Measurements from ENCODE around the gene CWC27. TPM values are rescaled to one million over a fixed set of nuclear protein-coding genes. Genes with fewer than 3 reads are reported as not detected.
A peak's percentile ranks its signal among the peaks of the same experiment; 100 is the strongest.

Gene CWC27
- total and polyA plus RNA-seq, 2 donors from 2014 or later, result 16.5 to 17.3 TPM

GRCh38 chr5:65014769-65015168 is 246.0 kb downstream of the CWC27 start:
- TF ChIP-seq CTCF (IDR thresholded peaks at IDR 0.05; ENCODE audit: borderline replicate concordance, extremely low read depth, insufficient read depth), result no peak
- intact Hi-C loops (cut with DNase I), result no loop called here
- peaks cover 0 to 6% (median 2%) of the 10 kb centered on the region in 3 donors for H3K4me1 ChIP-seq (ENCODE audit: control insufficient read depth in 2 of 3, insufficient read depth in 2 of 3, low read depth in 1 of 3, low read length in 3 of 3)
- H3K27ac ChIP-seq (ENCODE audit: low read depth in 2 of 2, low read length in 2 of 2), result no peak overlapping the region
- no peaks in the 10 kb centered on the region for H3K36me3 ChIP-seq (ENCODE audit: control insufficient read depth in 2 of 3, insufficient read depth in 3 of 3, low read length in 3 of 3)
- no peak overlapping the region for H3K9ac ChIP-seq (ENCODE audit: low read length in 3 of 3)
- no peaks in the 10 kb centered on the region for H3K27me3 ChIP-seq (ENCODE audit: control insufficient read depth, insufficient read depth, low read length)
- H3K9me3 ChIP-seq (ENCODE audit: control insufficient read depth in 2 of 3, insufficient read depth in 1 of 3, low read length in 3 of 3), result no peaks in the 10 kb centered on the region
- FAIRE-seq, result no peak
- peak in 2 of 5 donors; percentile 32 to 46 for DNase-seq
- H3K4me3 ChIP-seq (ENCODE audit: low read length in 3 of 3), result no peak overlapping the region

GRCh38 chr5:65015767-65016166 is 247.0 kb downstream of the CWC27 start:
- Histone ChIP-seq H3K27ac (ENCODE audit: low read depth in 2 of 2, low read length in 2 of 2) (no peak overlapping the region), H3K9me3 (ENCODE audit: control insufficient read depth in 2 of 3, insufficient read depth in 1 of 3, low read length in 3 of 3) (no peaks in the 10 kb centered on the region), H3K27me3 (ENCODE audit: control insufficient read depth, insufficient read depth, low read length) (no peaks in the 10 kb centered on the region), H3K36me3 (ENCODE audit: control insufficient read depth in 2 of 3, insufficient read depth in 3 of 3, low read length in 3 of 3) (no peaks in the 10 kb centered on the region), H3K4me1 (ENCODE audit: control insufficient read depth in 2 of 3, insufficient read depth in 2 of 3, low read depth in 1 of 3, low read length in 3 of 3) (peaks cover 0 to 6% (median 2%) of the 10 kb centered on the region in 3 donors), H3K9ac (ENCODE audit: low read length in 3 of 3) (no peak overlapping the region), H3K4me3 (ENCODE audit: low read length in 3 of 3) (peak overlapping the region in 1 of 3 donors; percentile 18)
- intact Hi-C loops (cut with DNase I), result no loop called here
- TF ChIP-seq CTCF (IDR thresholded peaks at IDR 0.05; ENCODE audit: borderline replicate concordance, extremely low read depth, insufficient read depth), result no peak
- FAIRE-seq, result no peak
- peak in 2 of 5 donors; percentile 49 to 66 for DNase-seq

- H3K4me1 ChIP-seq (ENCODE audit: control insufficient read depth in 2 of 3, insufficient read depth in 2 of 3, low read depth in 1 of 3, low read length in 3 of 3), result peaks cover 0 to 6% (median 2%) of the 10 kb centered on the region in 3 donors
- H3K9ac ChIP-seq (ENCODE audit: low read length in 3 of 3), result no peak overlapping the region
- no peak overlapping the region for H3K27ac ChIP-seq (ENCODE audit: low read depth in 2 of 2, low read length in 2 of 2)
- intact Hi-C loops (cut with DNase I), result no loop called here
- DNase-seq (no peak), FAIRE-seq (no peak)
- H3K4me3 ChIP-seq (ENCODE audit: low read length in 3 of 3), result no peak overlapping the region
- no peaks in the 10 kb centered on the region for H3K9me3 ChIP-seq (ENCODE audit: control insufficient read depth in 2 of 3, insufficient read depth in 1 of 3, low read length in 3 of 3)
- no peaks in the 10 kb centered on the region for H3K27me3 ChIP-seq (ENCODE audit: control insufficient read depth, insufficient read depth, low read length)
- H3K36me3 ChIP-seq (ENCODE audit: control insufficient read depth in 2 of 3, insufficient read depth in 3 of 3, low read length in 3 of 3), result no peaks in the 10 kb centered on the region
- no peak for TF ChIP-seq CTCF (IDR thresholded peaks at IDR 0.05; ENCODE audit: borderline replicate concordance, extremely low read depth, insufficient read depth)
These were observed 248.9 kb downstream of the CWC27 start for GRCh38 chr5:65017636-65018035.

- TF ChIP-seq CTCF (IDR thresholded peaks at IDR 0.05; ENCODE audit: borderline replicate concordance, extremely low read depth, insufficient read depth), result no peak
- intact Hi-C loops (cut with DNase I), result no loop called here
- H3K27me3 ChIP-seq (ENCODE audit: control insufficient read depth, insufficient read depth, low read length), result no peaks in the 10 kb centered on the region
- H3K27ac ChIP-seq (ENCODE audit: low read depth in 2 of 2, low read length in 2 of 2), result no peak overlapping the region
- no peak overlapping the region for H3K4me3 ChIP-seq (ENCODE audit: low read length in 3 of 3)
- no peaks in the 10 kb centered on the region for H3K36me3 ChIP-seq (ENCODE audit: control insufficient read depth in 2 of 3, insufficient read depth in 3 of 3, low read length in 3 of 3)
- H3K9me3 ChIP-seq (ENCODE audit: control insufficient read depth in 2 of 3, insufficient read depth in 1 of 3, low read length in 3 of 3), result no peaks in the 10 kb centered on the region
- no peak for DNase-seq
- no peak overlapping the region for H3K9ac ChIP-seq (ENCODE audit: low read length in 3 of 3)
- peaks cover 0 to 6% (median 2%) of the 10 kb centered on the region in 3 donors for H3K4me1 ChIP-seq (ENCODE audit: control insufficient read depth in 2 of 3, insufficient read depth in 2 of 3, low read depth in 1 of 3, low read length in 3 of 3)
- no peak for FAIRE-seq
These were observed 250.0 kb downstream of the CWC27 start for GRCh38 chr5:65018763-65019162.

All from kidney (tissue), 14 donors.